CD14-positive monocyte (primary cell): ENCODE measurements around the gene PTGFRN. TPM values are rescaled to one million over a fixed set of nuclear protein-coding genes. Genes with fewer than 3 reads are reported as not detected.

Source experiments
- DNase-seq, 3 donors: peaks; one replicate each; pipeline ENCODE4 v3.0.0-alpha.2; 2011 to 2022
- H2AFZ ChIP-seq: 2 replicates; pipeline ENCODE4 v1.6.0; 2012; ENCODE audit warnings: mild to moderate bottlenecking, low read depth, low read length, inconsistent platforms; ENCODE audit not compliant: insufficient read depth, poor library complexity, severe bottlenecking
- H3K27ac ChIP-seq, 2 donors: 1 replicate in 1 of 2; 2 replicates in 1 of 2; pipeline ENCODE4 v1.5.1; 2012 to 2013; ENCODE audit warnings: low read length in 2 of 2, control low read depth in 1 of 2, inconsistent platforms in 1 of 2, low read depth in 1 of 2, mild to moderate bottlenecking in 1 of 2
- H3K27me3 ChIP-seq, 2 donors: one replicate each; pipeline versions ENCODE4 v1.6.0 to v1.6.1; 2011 to 2013; ENCODE audit warnings: low read length in 2 of 2; ENCODE audit not compliant: control insufficient read depth in 2 of 2, insufficient read depth in 2 of 2
- H3K36me3 ChIP-seq, 2 donors: replicated peaks in 1 of 2; 1 replicate in 1 of 2; 2 replicates in 1 of 2; pipeline versions ENCODE4 v1.5.1 to v1.6.1; 2012 to 2013; ENCODE audit warnings: low read length in 2 of 2, control low read depth in 1 of 2, inconsistent platforms in 1 of 2, mild to moderate bottlenecking in 1 of 2; ENCODE audit not compliant: insufficient read depth in 2 of 2, control insufficient read depth in 1 of 2
- H3K4me1 ChIP-seq, 2 donors: 1 replicate in 1 of 2; 2 replicates in 1 of 2; pipeline versions ENCODE4 v1.5.1 to v1.6.1; 2012 to 2013; ENCODE audit warnings: low read length in 2 of 2, control low read depth in 1 of 2, inconsistent platforms in 1 of 2, mild to moderate bottlenecking in 1 of 2, moderate library complexity in 1 of 2; ENCODE audit not compliant: insufficient read depth in 2 of 2, control insufficient read depth in 1 of 2
- H3K4me2 ChIP-seq: replicated peaks from 2 replicates; pipeline ENCODE3; 2012; ENCODE audit warnings: low read length, moderate library complexity, mild to moderate bottlenecking; ENCODE audit not compliant: poor library complexity, severe bottlenecking; ENCODE audit errors: extremely low read depth
- H3K4me3 ChIP-seq, 3 experiments: fragments of 200-600 bp in 1 of 3; sonication (generic) in 1 of 3; replicated peaks in 1 of 3; 1 replicate in 2 of 3; 2 replicates in 1 of 3; pipeline ENCODE4 v1.5.1; 2011 to 2013; ENCODE audit warnings: low read length in 3 of 3, mild to moderate bottlenecking in 3 of 3, control low read depth in 2 of 3, low read depth in 2 of 3, inconsistent platforms in 1 of 3, moderate library complexity in 1 of 3
- H3K79me2 ChIP-seq: 2 replicates; pipeline ENCODE4 v1.6.0; 2012; ENCODE audit warnings: mild to moderate bottlenecking, control low read depth, inconsistent platforms, low read length, moderate library complexity; ENCODE audit not compliant: insufficient read depth
- H3K9ac ChIP-seq: 2 replicates; pipeline ENCODE4 v1.6.0; 2017; ENCODE audit warnings: low read length, mild to moderate bottlenecking; ENCODE audit not compliant: insufficient read depth, poor library complexity, severe bottlenecking
- H3K9me3 ChIP-seq, 2 donors: replicated peaks in 1 of 2; 1 replicate in 1 of 2; 2 replicates in 1 of 2; pipeline versions ENCODE4 v1.5.1 to v1.6.1; 2012 to 2013; ENCODE audit warnings: low read length in 2 of 2, control low read depth in 1 of 2; ENCODE audit not compliant: control insufficient read depth in 1 of 2, insufficient read depth in 1 of 2
- H4K20me1 ChIP-seq: 2 replicates; pipeline ENCODE4 v1.6.0; 2012; ENCODE audit warnings: mild to moderate bottlenecking, low read length, control low read depth, moderate library complexity; ENCODE audit not compliant: insufficient read depth
- H3K27ac Mint-ChIP-seq, 7 donors: one replicate each; pipeline ENCODE4 v1.8.0; 2020; ENCODE audit warnings: mild to moderate bottlenecking in 7 of 7, mixed read lengths in 7 of 7, moderate library complexity in 6 of 7, inconsistent platforms in 2 of 7
- H3K27me3 Mint-ChIP-seq, 3 donors: one replicate each; pipeline ENCODE4 v1.8.0; 2021 to 2022; ENCODE audit warnings: low read depth in 3 of 3, mild to moderate bottlenecking in 3 of 3, mixed read lengths in 3 of 3, moderate library complexity in 3 of 3, inconsistent platforms in 1 of 3
- H3K36me3 Mint-ChIP-seq, 2 donors: one replicate each; pipeline ENCODE4 v1.8.0; 2020; ENCODE audit warnings: mixed read lengths in 2 of 2, inconsistent platforms in 1 of 2, mild to moderate bottlenecking in 1 of 2
- H3K4me1 Mint-ChIP-seq: one replicate; pipeline ENCODE4 v1.8.0; 2020; ENCODE audit warnings: mild to moderate bottlenecking, mixed read lengths
- H3K4me3 Mint-ChIP-seq, 2 donors: one replicate each; pipeline ENCODE4 v1.8.0; 2020; ENCODE audit warnings: mild to moderate bottlenecking in 2 of 2, mixed read lengths in 2 of 2, moderate library complexity in 1 of 2
- H3K9me3 Mint-ChIP-seq, 7 donors: one replicate each; pipeline ENCODE4 v1.8.0; 2020 to 2022; ENCODE audit warnings: mixed read lengths in 7 of 7, mild to moderate bottlenecking in 6 of 7, moderate library complexity in 6 of 7, inconsistent platforms in 2 of 7
- WGBS: methylation state at CpG from one replicate; pipeline ENCODE4 v1.1.5; 2013; ENCODE audit warnings: missing lambda C conversion rate; ENCODE audit not compliant: insufficient coverage; 5-methylcytosine and 5-hydroxymethylcytosine counted together
- intact Hi-C, 2 donors: fragments of 100-400 bp; cut with micrococcal nuclease; formaldehyde crosslinking; loops; one replicate each; pipeline versions ENCODE4 v1.15.0 to v1.15.1; 2023
- polyA plus RNA-seq, 3 donors: library from polyadenylated mRNA; depleted of rRNA in 1 of 3; unstranded in 2 of 3; stranded (reverse) in 1 of 3; fragments of 300-500 nt in 2 of 3; fragments of >200 nt in 1 of 3; fragmentation: Illumina TruSeq in 2 of 3; gene quantifications; 1 replicate in 2 of 3; 2 replicates in 1 of 3; pipeline ENCODE4 v1.2.3, GENCODE V29; 2012 to 2021
- TF ChIP-seq, protein P1 (sequence below): fragments of 200-600 bp; IDR thresholded peaks from one replicate; pipeline ENCODE4 v1.8.0; 2022; ENCODE audit warnings: antibody characterized with exemption, mild to moderate bottlenecking

PTGFRN gene
- polyA plus RNA-seq, 3 donors, result 1.5 to 2.9 (median 1.6) TPM

DNA sequence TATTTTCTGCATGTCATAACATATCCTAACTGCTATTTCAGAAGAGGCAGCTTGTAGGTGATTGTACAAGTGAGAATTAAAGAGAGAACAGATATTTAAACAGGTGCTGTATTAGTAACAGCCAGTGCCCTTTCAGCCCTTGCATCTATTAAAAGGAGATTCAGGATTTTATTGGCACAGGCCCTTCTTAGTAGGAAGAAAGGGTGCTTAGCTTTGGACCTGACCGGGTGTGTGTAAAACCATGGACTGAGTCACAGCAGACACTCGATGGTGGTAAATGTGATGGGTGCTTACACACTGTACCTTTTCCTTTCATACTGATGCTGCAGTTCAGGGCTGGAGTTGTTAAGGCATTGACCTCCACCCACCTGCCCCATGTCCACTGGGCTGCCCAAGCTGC, 79.2 kb downstream of the PTGFRN start:
- no peak overlapping the region for H2AFZ ChIP-seq

DNA sequence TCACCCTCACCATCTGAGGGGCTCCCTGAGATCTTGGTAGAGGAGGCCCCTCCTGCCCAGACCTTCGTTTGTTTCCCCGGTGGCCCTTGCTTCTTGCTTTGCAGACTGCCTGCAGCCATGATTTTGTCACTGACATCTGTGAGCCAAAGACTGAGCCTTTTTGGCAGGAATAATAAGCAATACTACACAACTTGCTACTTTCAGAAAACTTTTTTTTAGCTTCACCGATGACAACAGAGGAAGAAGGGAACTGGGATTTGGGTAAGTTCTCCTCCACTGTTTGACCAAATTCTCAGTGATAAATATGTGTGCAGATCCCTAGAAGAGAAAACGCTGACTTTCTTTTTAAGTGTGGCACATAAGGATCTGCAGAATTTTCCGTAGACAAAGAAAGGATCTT, 80.1 kb downstream of the PTGFRN start:
- H3K4me2 ChIP-seq, result peak overlapping the region; percentile 42
- peaks cover 80% of the 10 kb centered on the region for H3K4me1 Mint-ChIP-seq
- H3K9ac ChIP-seq, result peak overlapping the region; percentile 65
- TF ChIP-seq, protein P1, sequence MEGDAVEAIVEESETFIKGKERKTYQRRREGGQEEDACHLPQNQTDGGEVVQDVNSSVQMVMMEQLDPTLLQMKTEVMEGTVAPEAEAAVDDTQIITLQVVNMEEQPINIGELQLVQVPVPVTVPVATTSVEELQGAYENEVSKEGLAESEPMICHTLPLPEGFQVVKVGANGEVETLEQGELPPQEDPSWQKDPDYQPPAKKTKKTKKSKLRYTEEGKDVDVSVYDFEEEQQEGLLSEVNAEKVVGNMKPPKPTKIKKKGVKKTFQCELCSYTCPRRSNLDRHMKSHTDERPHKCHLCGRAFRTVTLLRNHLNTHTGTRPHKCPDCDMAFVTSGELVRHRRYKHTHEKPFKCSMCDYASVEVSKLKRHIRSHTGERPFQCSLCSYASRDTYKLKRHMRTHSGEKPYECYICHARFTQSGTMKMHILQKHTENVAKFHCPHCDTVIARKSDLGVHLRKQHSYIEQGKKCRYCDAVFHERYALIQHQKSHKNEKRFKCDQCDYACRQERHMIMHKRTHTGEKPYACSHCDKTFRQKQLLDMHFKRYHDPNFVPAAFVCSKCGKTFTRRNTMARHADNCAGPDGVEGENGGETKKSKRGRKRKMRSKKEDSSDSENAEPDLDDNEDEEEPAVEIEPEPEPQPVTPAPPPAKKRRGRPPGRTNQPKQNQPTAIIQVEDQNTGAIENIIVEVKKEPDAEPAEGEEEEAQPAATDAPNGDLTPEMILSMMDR, result no peak
- H3K36me3 Mint-ChIP-seq, result peaks cover 0 to 4% of the 10 kb centered on the region in 2 donors
- no peak overlapping the region for H3K4me3 Mint-ChIP-seq
- no peak overlapping the region for H2AFZ ChIP-seq
- no peaks in the 10 kb centered on the region for H3K36me3 ChIP-seq
- peaks cover 0 to 14% (median 1%) of the 10 kb centered on the region in 3 donors for H3K27me3 Mint-ChIP-seq
- H3K9me3 ChIP-seq, result no peaks in the 10 kb centered on the region
- H4K20me1 ChIP-seq, result no peaks in the 10 kb centered on the region
- peak overlapping the region; percentile 39 to 97 for H3K27ac ChIP-seq
- intact Hi-C loops, result loop anchor here (1.0 to 10.0 kb wide), 3 partner anchors 13 to 615 kb away; partner anchors contain the start of gene ATP1A1 (in 1 of the 2)
- no peaks in the 10 kb centered on the region for H3K79me2 ChIP-seq
- 60% methylated on average over 2 of the region's 5 CpGs for WGBS
- peaks cover 63 to 74% of the 10 kb centered on the region in 2 donors for H3K4me1 ChIP-seq
- H3K4me3 ChIP-seq, result peak overlapping the region in 1 of 3 experiments; percentile 26
- peak in 1 of 3 donors; percentile 43 for DNase-seq
- peak overlapping the region; percentile 92 to 99 (median 97) for H3K27ac Mint-ChIP-seq
- no peaks in the 10 kb centered on the region for H3K27me3 ChIP-seq
- no peaks in the 10 kb centered on the region for H3K9me3 Mint-ChIP-seq

More for the DNA sequence above, 79.2 kb downstream of the PTGFRN start:
- H3K27ac ChIP-seq, result peak overlapping the region in 1 of 2 donors; percentile 97
- H3K9me3 ChIP-seq, result no peaks in the 10 kb centered on the region
- Mint-ChIP-seq H3K27ac (peak overlapping the region in 4 of 7 donors; percentile 3 to 81 (median 40)), H3K4me1 (peaks cover 71% of the 10 kb centered on the region), H3K9me3 (no peaks in the 10 kb centered on the region), H3K36me3 (peaks cover 0 to 4% of the 10 kb centered on the region in 2 donors), H3K27me3 (peaks cover 0 to 14% (median 1%) of the 10 kb centered on the region in 3 donors), H3K4me3 (no peak overlapping the region)
- no peaks in the 10 kb centered on the region for H4K20me1 ChIP-seq
- H3K36me3 ChIP-seq, result no peaks in the 10 kb centered on the region
- no CpG with 5 or more reads among the region's 2 CpGs for WGBS
- intact Hi-C loops, result loop anchor here in 1 of 2 donors (10.0 kb wide), 1 partner anchor 66 kb away; no protein-coding TSS in a partner anchor
- no peaks in the 10 kb centered on the region for H3K79me2 ChIP-seq
- peaks cover 54 to 67% of the 10 kb centered on the region in 2 donors for H3K4me1 ChIP-seq
- no peak overlapping the region for H3K4me2 ChIP-seq
- no peak overlapping the region for H3K9ac ChIP-seq
- no peaks in the 10 kb centered on the region for H3K27me3 ChIP-seq
- peak in 1 of 3 donors; percentile 23 for DNase-seq
- TF ChIP-seq, protein P1, result no peak
- H3K4me3 ChIP-seq, result no peak overlapping the region
